ENCODE measurements around the gene FAM98C.

- no peak for TF ChIP-seq CTCF (IDR thresholded peaks at IDR 0.05)
- no peak for TF ChIP-seq EZH2 (IDR thresholded peaks at IDR 0.05; ENCODE audit: borderline replicate concordance, insufficient read depth, low read depth, low read length, poor library complexity, severe bottlenecking)
Observed at GRCh38 chr19:38412491-38412890, 9.6 kb downstream of the FAM98C start.

Measured in B cell (primary cell).